HG02973 (cell line): ENCODE results near the gene RPL5.

Experiments used
- ATAC-seq: cut with Tn5 transposase; IDR thresholded peaks from one replicate; pipeline ENCODE4 v1.9.1; 2021; ENCODE audit warnings: moderate library complexity; ENCODE audit not compliant: unreplicated experiment

Gene RPL5

GRCh38 chr1:92853299-92853698, 21.5 kb downstream of the RPL5 start:
- ATAC-seq = no peak

- no peak for ATAC-seq
Measured at GRCh38 chr1:92854101-92854785, 22.4 kb downstream of the RPL5 start.

GRCh38 chr1:92855236-92855635, 23.4 kb downstream of the RPL5 start:
- ATAC-seq = no peak

GRCh38 chr1:92857817-92858216, 26.0 kb downstream of the RPL5 start:
- ATAC-seq = no peak

GRCh38 chr1:92858564-92859399, 26.9 kb downstream of the RPL5 start:
- no peak for ATAC-seq

- no peak for ATAC-seq
Measured at GRCh38 chr1:92859400-92860039, 27.7 kb downstream of the RPL5 start.

- ATAC-seq = no peak
Measured at GRCh38 chr1:92862605-92863004, 30.8 kb downstream of the RPL5 start.

GRCh38 chr1:92864131-92864530, 32.3 kb downstream of the RPL5 start:
- ATAC-seq = no peak

- ATAC-seq = no peak
Measured at GRCh38 chr1:92870591-92870990, 38.8 kb downstream of the RPL5 start.

GRCh38 chr1:92872719-92873118, 40.9 kb downstream of the RPL5 start:
- no peak for ATAC-seq

- no peak for ATAC-seq
Measured at GRCh38 chr1:92874987-92875386, 43.1 kb downstream of the RPL5 start.

- ATAC-seq = no peak
Measured at GRCh38 chr1:92876351-92876750, 44.5 kb downstream of the RPL5 start.

GRCh38 chr1:92877081-92877711, 45.4 kb downstream of the RPL5 start:
- peak; percentile 16 for ATAC-seq

- ATAC-seq = peak; percentile 61
Measured at GRCh38 chr1:92877792-92878191, 46.0 kb downstream of the RPL5 start.

GRCh38 chr1:92879316-92879968, 47.6 kb downstream of the RPL5 start:
- no peak for ATAC-seq

GRCh38 chr1:92881391-92881790, 49.6 kb downstream of the RPL5 start:
- ATAC-seq = no peak

- no peak for ATAC-seq
Measured at GRCh38 chr1:92882819-92883218, 51.0 kb downstream of the RPL5 start.

- ATAC-seq = no peak
Measured at GRCh38 chr1:92883297-92883696, 51.5 kb downstream of the RPL5 start.

GRCh38 chr1:92884195-92884594, 52.4 kb downstream of the RPL5 start:
- ATAC-seq = no peak

- ATAC-seq = no peak
Measured at GRCh38 chr1:92886886-92887419, 55.1 kb downstream of the RPL5 start.

GRCh38 chr1:92887465-92887864, 55.6 kb downstream of the RPL5 start:
- no peak for ATAC-seq
